SK-N-SH (cell line): ENCODE data around the gene LECT2. TPM values are rescaled to one million over a fixed set of nuclear protein-coding genes. Genes with fewer than 3 reads are reported as not detected.

Source experiments
- CTCF ChIA-PET: fragments of 300-600, 350-600 bp; formaldehyde crosslinking; extraction: SDS; loops from one replicate; lab custom pipeline; 2021; lab: Yijun Ruan, JAX
- POLR2A ChIA-PET: fragments of 350-600 bp; sonication (Branson Sonifier 250); formaldehyde crosslinking; extraction: SDS; loops from one replicate; lab custom pipeline; 2020; ENCODE audit warnings: antibody characterized with exemption, inconsistent platforms; lab: Yijun Ruan, JAX
- DNase-seq: peaks from one replicate; pipeline ENCODE4 v3.0.0; 2012
- H2AFZ ChIP-seq: fragments of 200-600 bp; sonication (generic); 2 replicates; pipeline ENCODE4 v1.8.1; 2016; ENCODE audit warnings: antibody characterized with exemption, mild to moderate bottlenecking, low read depth
- H3F3A ChIP-seq: fragments of 200-600 bp; sonication (generic); replicated peaks from 2 replicates; pipeline ENCODE3; 2016; ENCODE audit warnings: antibody characterized with exemption, mild to moderate bottlenecking; ENCODE audit not compliant: insufficient read depth
- H3K27ac ChIP-seq, 2 experiments: fragments of 200-500 bp in 1 of 2; fragments of 200-600 bp in 1 of 2; sonication (Bioruptor generic) in 1 of 2; sonication (generic), shearing (Covaris generic) in 1 of 2; 2 replicates each; pipeline versions ENCODE4 v1.5.1 to v1.6.1; 2014 to 2016; ENCODE audit warnings: low read depth in 2 of 2, inconsistent platforms in 1 of 2, low read length in 1 of 2, mild to moderate bottlenecking in 1 of 2, mixed read lengths in 1 of 2
- H3K27me3 ChIP-seq: fragments of 200-600 bp; sonication (generic), shearing (Covaris generic); 2 replicates; pipeline ENCODE4 v1.6.1; 2016; ENCODE audit warnings: mixed run types; ENCODE audit not compliant: insufficient read depth
- H3K36me3 ChIP-seq, 2 experiments: fragments of 200-500 bp in 1 of 2; fragments of 200-600 bp in 1 of 2; sonication (Bioruptor generic) in 1 of 2; sonication (generic) in 1 of 2; replicated peaks in 1 of 2; 2 replicates each; pipeline versions ENCODE3 to v1.5.1; 2014 to 2016; ENCODE audit warnings: low read length in 1 of 2, mild to moderate bottlenecking in 1 of 2; ENCODE audit not compliant: insufficient read depth in 2 of 2, control insufficient read depth in 1 of 2
- H3K4me1 ChIP-seq, 2 experiments: fragments of 200-500 bp in 1 of 2; fragments of 200-600 bp in 1 of 2; sonication (Bioruptor generic) in 1 of 2; sonication (generic), shearing (Covaris generic) in 1 of 2; 2 replicates each; pipeline versions ENCODE4 v1.5.1 to v1.6.1; 2014 to 2016; ENCODE audit warnings: low read depth in 1 of 2, low read length in 1 of 2, mixed run types in 1 of 2; ENCODE audit not compliant: insufficient read depth in 2 of 2, control insufficient read depth in 1 of 2
- H3K4me2 ChIP-seq: fragments of 200-600 bp; sonication (generic), shearing (Covaris generic); 2 replicates; pipeline ENCODE4 v1.6.1; 2017; ENCODE audit warnings: mixed run types
- H3K4me3 ChIP-seq, 2 experiments: fragments of 200-500 bp in 1 of 2; fragments of 200-600 bp in 1 of 2; sonication (Bioruptor generic) in 1 of 2; sonication (generic), shearing (Covaris generic) in 1 of 2; 2 replicates each; pipeline versions ENCODE4 v1.5.1 to v1.8.1; 2014 to 2016; ENCODE audit warnings: low read depth in 2 of 2, inconsistent platforms in 1 of 2, low read length in 1 of 2, mild to moderate bottlenecking in 1 of 2, mixed read lengths in 1 of 2, moderate library complexity in 1 of 2
- H3K79me2 ChIP-seq: fragments of 200-600 bp; sonication (generic); 2 replicates; pipeline ENCODE4 v1.8.1; 2017; ENCODE audit warnings: mild to moderate bottlenecking; ENCODE audit not compliant: insufficient read depth
- H3K9ac ChIP-seq: fragments of 200-600 bp; sonication (generic); 2 replicates; pipeline ENCODE4 v1.6.1; 2017; ENCODE audit warnings: mixed run types
- H3K9me2 ChIP-seq: fragments of 200-600 bp; sonication (generic); 2 replicates; pipeline ENCODE4 v1.6.1; 2017; ENCODE audit warnings: mixed run types
- H3K9me3 ChIP-seq: fragments of 200-600 bp; sonication (generic); 2 replicates; pipeline ENCODE4 v1.6.1; 2017; ENCODE audit warnings: mixed run types, mild to moderate bottlenecking, moderate library complexity
- H4K20me1 ChIP-seq: fragments of 200-600 bp; sonication (generic); 2 replicates; pipeline ENCODE4 v1.6.1; 2017; ENCODE audit warnings: mild to moderate bottlenecking, mixed run types; ENCODE audit not compliant: insufficient read depth
- CHD2 ChIP-seq: fragments of 150-350 bp; IDR thresholded peaks from 2 replicates; pipeline ENCODE4 v1.6.1; 2018; ENCODE audit warnings: low read length; ENCODE audit not compliant: partially characterized antibody
- CTCF ChIP-seq: fragments of 200-600 bp; sonication (generic); IDR thresholded peaks from 2 replicates; pipeline ENCODE4 v1.6.1; 2017; ENCODE audit warnings: antibody characterized with exemption, mild to moderate bottlenecking, moderate library complexity
- ELF1 ChIP-seq: IDR thresholded peaks from 2 replicates; pipeline ENCODE4 v1.4.0; 2012
- FOXM1 ChIP-seq: IDR thresholded peaks from 2 replicates; pipeline ENCODE4 v1.4.0; 2012; ENCODE audit warnings: low read depth, mild to moderate bottlenecking
- MAX ChIP-seq: IDR thresholded peaks from 2 replicates; pipeline ENCODE4 v1.4.0; 2012; ENCODE audit warnings: low read depth
- MXI1 ChIP-seq: IDR thresholded peaks from 2 replicates; pipeline ENCODE4 v1.6.1; 2012; ENCODE audit warnings: mild to moderate bottlenecking, low read depth, low read length, improper control_type of control experiment
- NFIC ChIP-seq: IDR thresholded peaks from 2 replicates; pipeline ENCODE4 v1.4.0; 2012; ENCODE audit warnings: borderline replicate concordance
- NRF1 ChIP-seq: IDR thresholded peaks from 2 replicates; pipeline ENCODE4 v1.6.1; 2012; ENCODE audit warnings: low read depth, mild to moderate bottlenecking, low read length
- RAD21 ChIP-seq: IDR thresholded peaks from 2 replicates; pipeline ENCODE4 v1.6.1; 2012; ENCODE audit warnings: mild to moderate bottlenecking, low read length
- RCOR1 ChIP-seq: fragments of 150-350 bp; IDR thresholded peaks from 2 replicates; pipeline ENCODE4 v1.6.1; 2017; ENCODE audit warnings: antibody characterized with exemption, low read length
- RFX5 ChIP-seq: IDR thresholded peaks from 2 replicates; pipeline ENCODE4 v1.6.1; 2012; ENCODE audit warnings: mild to moderate bottlenecking, improper control_type of control experiment, low read length
- RXRA ChIP-seq: IDR thresholded peaks from 2 replicates; pipeline ENCODE4 v1.4.0; 2012; ENCODE audit warnings: low read depth, mild to moderate bottlenecking, borderline replicate concordance
- SMC3 ChIP-seq: IDR thresholded peaks from 2 replicates; pipeline ENCODE4 v1.6.1; 2012; ENCODE audit warnings: low read depth, low read length, improper control_type of control experiment
- TCF12 ChIP-seq: IDR thresholded peaks from 2 replicates; pipeline ENCODE4 v1.4.0; 2012
- TEAD4 ChIP-seq: IDR thresholded peaks from 2 replicates; pipeline ENCODE4 v1.4.0; 2012; ENCODE audit warnings: mild to moderate bottlenecking, borderline replicate concordance; ENCODE audit not compliant: insufficient read depth
- USF1 ChIP-seq: IDR thresholded peaks from 2 replicates; pipeline ENCODE4 v1.4.0; 2012; ENCODE audit warnings: low read depth, borderline replicate concordance
- USF2 ChIP-seq: fragments of 150-350 bp; IDR thresholded peaks from 2 replicates; pipeline ENCODE4 v1.6.1; 2017; ENCODE audit warnings: antibody characterized with exemption, low read length, low read depth, borderline replicate concordance
- WGBS: methylation state at CpG from one replicate; pipeline ENCODE4 v1.1.6; 2017; ENCODE audit warnings: low lambda C conversion rate; 5-methylcytosine and 5-hydroxymethylcytosine counted together
- polyA plus RNA-seq, 3 experiments: library from polyadenylated mRNA; depleted of rRNA; stranded (reverse); fragments of >200 nt; gene quantifications; 2 replicates each; pipeline ENCODE4 v1.2.3, GENCODE V29; 2012

Gene LECT2
- polyA plus RNA-seq, 1 of the 3 experiments (the other 2 are of a cell fraction), result 0.18 TPM

GRCh38 chr5:135950611-135951010 is 4.2 kb downstream of the LECT2 start:
- H3K79me2 ChIP-seq, result no peaks in the 10 kb centered on the region
- H3K9me2 ChIP-seq, result no peaks in the 10 kb centered on the region
- no peaks in the 10 kb centered on the region for H4K20me1 ChIP-seq
- CTCF ChIA-PET, result interaction anchor here (0.6 to 5.0 kb wide), 7 partner anchors 9 to 910 kb away, joined by 3 to 28 read pairs (median 4); no protein-coding TSS in a partner anchor
- H3K9ac ChIP-seq, result no peak overlapping the region
- H2AFZ ChIP-seq, result no peak overlapping the region
- POLR2A ChIA-PET, result no interaction called here
- no peak overlapping the region for H3K4me3 ChIP-seq
- H3K27ac ChIP-seq, result no peak overlapping the region; a peak in 1 of 4 replicates
- H3F3A ChIP-seq, result peaks cover 27% of the 10 kb centered on the region
- no peak for DNase-seq
- H3K36me3 ChIP-seq, result peaks cover 18 to 22% of the 10 kb centered on the region in 2 experiments
- H3K9me3 ChIP-seq, result peaks cover 4% of the 10 kb centered on the region; the same call in 1 of the 2 replicates
- 77% methylated on average over 3 of the region's 3 CpGs for WGBS
- no peak overlapping the region for H3K4me2 ChIP-seq
- no peaks in the 10 kb centered on the region for H3K4me1 ChIP-seq
- H3K27me3 ChIP-seq, result no peaks in the 10 kb centered on the region
- TF ChIP-seq RFX5, result no peak
- 0 out of 2 replicates have a peak, but pooled peaks have one; percentile 19 for TF ChIP-seq TCF12
- TF ChIP-seq CHD2, result no peak
- TF ChIP-seq USF1, result no peak
- no peak for TF ChIP-seq RXRA
- TF ChIP-seq, all 33 proteins: peak for 1

GRCh38 chr5:135944967-135945560 is 9.7 kb downstream of the LECT2 start:
- peak overlapping the region; percentile 35 to 47; a peak in 2 of 4 replicates for H3K27ac ChIP-seq
- no peak overlapping the region for H3K9ac ChIP-seq
- H3K79me2 ChIP-seq, result 0 out of 2 replicates have a peak, but pooled peaks cover 2% of the 10 kb centered on the region
- no peaks in the 10 kb centered on the region for H3K9me3 ChIP-seq
- H3K9me2 ChIP-seq, result no peaks in the 10 kb centered on the region
- WGBS, result under 1% methylated on average over 3 of the region's 3 CpGs
- TF ChIP-seq MXI1, result 0 out of 2 replicates have a peak, but pooled peaks have one; percentile 24
- TF ChIP-seq CTCF, result peak; percentile 86
- no peak for TF ChIP-seq ELF1
- no peak for TF ChIP-seq NRF1
- no peak for TF ChIP-seq USF2
- no peak for TF ChIP-seq TEAD4
- TF ChIP-seq RAD21, result peak; percentile 96
- TF ChIP-seq TCF12, result peak; percentile 61
- TF ChIP-seq RCOR1, result 0 out of 2 replicates have a peak, but pooled peaks have one; percentile 26
- TF ChIP-seq FOXM1, result peak; percentile 39; the same call in 1 of the 2 replicates
- peak; percentile 96 for TF ChIP-seq SMC3
- no peak for TF ChIP-seq MAX
- no peak for TF ChIP-seq CHD2
- TF ChIP-seq NFIC, result no peak
- no peak overlapping the region for H3K4me3 ChIP-seq
- CTCF ChIA-PET, result interaction anchor here (0.5 to 2.8 kb wide), 52 partner anchors 8 to 272 kb away, joined by 3 to 73 read pairs (median 4); partner anchors contain the start of genes LECT2 and SMAD5
- H2AFZ ChIP-seq, result no peak overlapping the region
- H3K36me3 ChIP-seq, result peaks cover 28 to 32% of the 10 kb centered on the region in 2 experiments
- DNase-seq, result peak; percentile 66
- no peak overlapping the region for H3K4me2 ChIP-seq
- peaks cover 31% of the 10 kb centered on the region for H3F3A ChIP-seq
- H3K4me1 ChIP-seq, result no peaks in the 10 kb centered on the region
- no peaks in the 10 kb centered on the region for H4K20me1 ChIP-seq
- H3K27me3 ChIP-seq, result no peaks in the 10 kb centered on the region
- POLR2A ChIA-PET, result no interaction called here
